Peyer's patch (tissue), 4 donors: Measurements from ENCODE around the gene TRPM3.

ENCODE experiments used
- CTCF ChIP-seq, 6 experiments: fragments of 450-650 bp in 4 of 6; fragments of 200-600 bp in 2 of 6; sonication (generic) in 1 of 6; IDR thresholded peaks; one replicate each; pipeline ENCODE4 v1.5.1; 2017 to 2019; ENCODE audit warnings: antibody characterized with exemption in 6 of 6, mild to moderate bottlenecking in 3 of 6, moderate library complexity in 1 of 6
- POLR2A ChIP-seq, 2 donors: fragments of 450-650 bp; IDR thresholded peaks; one replicate each; pipeline ENCODE4 v1.5.1; 2017; ENCODE audit warnings: antibody characterized with exemption in 2 of 2, mild to moderate bottlenecking in 2 of 2, moderate library complexity in 2 of 2

- no peak for TF ChIP-seq POLR2A (IDR thresholded peaks at IDR 0.05)
- no peak for TF ChIP-seq CTCF (IDR thresholded peaks at IDR 0.05)
Observed at GRCh38 chr9:70692431-70692830, 429.0 kb downstream of the TRPM3 start.
